HG03378 (cell line): Measurements from ENCODE around the gene ARSA.

Source experiments
- ATAC-seq: cut with Tn5 transposase; IDR thresholded peaks from one replicate; pipeline ENCODE4 v1.9.1; 2021; ENCODE audit warnings: mild to moderate bottlenecking, moderate library complexity; ENCODE audit not compliant: unreplicated experiment

The ARSA gene

DNA sequence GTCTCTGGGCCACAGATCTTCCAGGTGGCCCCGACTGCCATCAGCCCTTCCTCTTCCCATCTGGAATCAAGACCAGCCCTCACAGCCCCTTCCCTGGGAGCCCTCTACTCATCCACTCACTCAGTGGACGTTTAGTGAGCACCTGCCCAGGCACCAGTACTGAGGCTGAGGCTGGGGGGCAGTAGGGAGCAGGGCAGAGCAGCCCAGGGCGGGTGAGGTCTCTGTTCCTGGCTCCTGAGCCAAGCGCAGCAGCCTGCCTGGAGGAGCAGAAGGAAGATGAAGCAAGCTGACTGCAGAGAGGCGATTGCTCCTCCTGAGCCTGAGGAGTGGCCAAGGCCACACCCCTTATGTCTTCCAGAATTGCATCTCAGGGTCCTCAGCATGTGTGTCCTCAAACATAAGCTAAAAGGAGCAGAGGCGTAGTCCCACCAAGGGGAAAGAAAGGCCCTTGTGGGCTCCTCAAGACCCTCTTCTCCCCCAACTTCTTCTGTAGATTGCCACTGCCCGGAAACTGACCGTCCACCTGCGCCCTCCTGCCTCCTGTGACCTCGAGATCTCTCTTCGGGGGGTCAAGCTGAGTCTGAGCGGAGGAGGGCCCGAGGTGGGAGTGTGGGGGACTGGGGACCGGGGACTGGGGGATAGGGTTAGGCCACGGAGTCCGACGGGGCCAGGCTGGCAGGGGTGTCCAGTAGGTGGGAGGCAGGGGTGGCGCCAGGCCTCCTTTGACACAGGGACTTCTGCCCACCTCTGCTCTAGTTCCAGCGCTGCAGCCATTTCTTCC is 21.6 kb downstream of the ARSA start:
- no peak for ATAC-seq

DNA sequence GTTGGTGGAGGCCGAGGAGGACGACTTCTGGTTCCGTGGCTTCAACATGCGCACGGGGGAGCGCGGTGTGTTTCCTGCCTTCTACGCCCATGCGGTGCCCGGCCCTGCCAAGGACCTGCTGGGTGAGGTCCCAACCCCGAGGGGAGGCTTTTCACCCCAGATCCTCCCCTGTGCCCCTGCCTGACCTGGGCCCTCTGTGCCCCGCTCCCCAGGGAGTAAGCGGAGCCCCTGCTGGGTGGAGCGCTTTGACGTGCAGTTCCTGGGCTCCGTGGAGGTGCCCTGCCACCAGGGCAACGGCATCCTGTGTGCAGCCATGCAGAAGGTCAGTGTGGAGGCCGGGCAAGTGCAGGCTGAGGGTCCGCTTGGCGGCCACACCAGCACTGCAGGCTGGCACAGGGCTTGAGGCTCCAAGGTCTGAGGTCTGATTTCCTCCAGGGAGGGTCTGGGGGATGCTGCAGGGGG is 22.3 kb downstream of the ARSA start:
- no peak for ATAC-seq

DNA sequence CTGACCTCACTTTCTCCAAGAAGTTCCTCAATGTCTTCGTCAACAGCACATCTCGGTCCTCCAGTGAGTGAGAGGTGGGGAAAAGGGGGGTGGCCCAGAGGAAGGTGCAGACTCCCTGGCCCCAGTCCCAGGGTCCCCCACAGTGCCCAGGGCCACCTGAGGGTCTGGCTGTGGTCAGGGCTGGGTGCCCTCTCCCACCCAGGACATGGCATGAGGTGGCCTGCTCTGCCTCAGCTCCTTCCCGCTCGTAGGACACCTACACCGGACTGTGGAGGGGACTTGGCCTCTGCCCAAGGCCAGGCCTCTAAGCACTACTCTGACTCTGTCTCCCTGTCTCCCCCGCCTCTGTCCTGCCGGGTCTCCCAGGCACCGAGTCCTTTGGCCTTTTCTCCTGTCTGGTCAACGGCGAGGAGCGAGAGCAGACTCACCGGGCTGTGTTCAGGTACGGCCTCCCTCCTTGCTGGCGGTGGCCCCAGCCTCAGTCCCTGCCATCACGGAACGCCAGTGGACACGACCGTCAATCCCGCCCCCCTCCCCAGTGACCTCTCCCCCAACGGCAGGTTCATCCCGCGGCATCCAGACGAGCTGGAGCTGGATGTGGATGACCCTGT is 22.8 kb downstream of the ARSA start:
- no peak for ATAC-seq

DNA sequence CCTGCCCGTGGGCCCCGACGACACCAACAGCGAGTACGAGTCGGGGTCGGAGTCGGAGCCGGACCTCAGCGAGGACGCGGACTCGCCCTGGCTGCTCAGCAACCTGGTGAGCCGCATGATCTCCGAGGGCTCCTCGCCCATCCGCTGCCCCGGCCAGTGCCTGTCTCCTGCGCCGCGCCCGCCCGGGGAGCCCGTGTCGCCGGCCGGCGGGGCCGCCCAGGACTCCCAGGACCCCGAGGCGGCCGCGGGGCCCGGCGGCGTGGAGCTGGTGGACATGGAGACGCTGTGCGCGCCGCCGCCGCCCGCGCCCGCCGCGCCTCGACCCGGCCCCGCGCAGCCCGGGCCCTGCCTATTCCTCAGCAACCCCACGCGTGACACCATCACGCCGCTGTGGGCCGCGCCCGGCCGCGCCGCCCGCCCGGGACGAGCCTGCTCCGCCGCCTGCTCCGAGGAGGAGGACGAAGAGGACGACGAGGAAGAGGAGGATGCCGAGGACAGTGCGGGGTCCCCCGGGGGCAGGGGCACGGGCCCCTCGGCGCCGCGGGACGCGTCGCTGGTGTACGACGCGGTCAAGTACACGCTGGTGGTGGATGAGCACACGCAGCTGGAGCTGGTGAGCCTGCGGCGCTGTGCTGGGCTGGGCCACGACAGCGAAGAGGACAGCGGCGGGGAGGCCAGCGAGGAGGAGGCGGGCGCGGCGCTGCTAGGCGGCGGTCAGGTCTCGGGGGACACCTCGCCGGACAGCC is 23.5 kb downstream of the ARSA start:
- ATAC-seq = no peak

DNA sequence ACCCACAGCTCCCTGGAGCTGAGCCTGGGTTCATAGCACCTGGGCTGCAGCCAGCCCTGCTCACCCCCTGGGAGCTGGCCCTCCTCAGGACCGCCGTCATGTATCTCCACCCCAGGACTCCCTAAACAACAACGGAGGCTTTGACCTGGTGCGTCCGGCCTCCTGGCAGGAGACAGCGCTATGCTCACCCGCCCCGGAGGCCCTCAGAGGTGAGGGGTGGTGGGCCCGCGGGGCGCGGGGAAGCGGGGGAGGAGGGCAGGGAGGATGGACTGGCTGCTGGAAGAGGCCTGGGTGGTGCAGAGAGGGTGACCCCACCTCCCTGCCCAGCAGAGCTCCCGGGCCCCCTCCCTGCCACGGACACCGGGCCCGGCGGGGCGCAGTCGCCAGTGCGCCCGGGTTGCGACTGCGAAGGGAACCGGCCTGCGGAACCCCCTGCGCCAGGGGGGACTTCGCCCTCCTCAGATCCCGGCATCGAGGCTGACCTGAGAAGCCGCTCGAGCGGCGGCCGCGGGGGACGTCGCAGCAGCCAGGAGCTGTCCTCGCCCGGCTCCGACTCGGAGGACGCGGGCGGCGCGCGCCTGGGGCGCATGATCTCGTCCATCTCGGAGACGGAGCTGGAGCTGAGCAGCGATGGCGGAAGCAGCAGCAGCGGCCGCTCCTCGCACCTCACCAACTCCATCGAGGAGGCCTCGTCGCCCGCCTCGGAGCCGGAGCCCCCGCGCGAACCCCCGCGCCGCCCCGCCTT is 24.3 kb downstream of the ARSA start:
- ATAC-seq = no peak

DNA sequence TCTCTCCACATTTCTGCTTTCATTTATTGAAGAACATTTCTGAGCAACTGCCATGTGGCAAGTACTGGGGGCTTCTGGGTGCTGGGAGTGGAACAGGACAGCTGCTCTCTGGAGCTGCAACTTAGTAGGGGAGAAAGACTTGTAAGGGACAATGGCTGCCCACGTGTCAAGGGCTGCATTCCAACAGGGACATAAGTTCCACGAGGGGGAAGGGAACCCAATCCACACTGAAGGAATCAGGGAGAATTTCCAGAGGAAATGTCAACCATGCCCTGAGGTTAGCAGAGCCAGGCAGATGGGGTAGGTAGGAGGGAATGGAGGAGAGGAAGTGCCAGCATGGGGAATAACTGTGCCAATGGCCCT is 25.6 kb downstream of the ARSA start:
- ATAC-seq = no peak

DNA sequence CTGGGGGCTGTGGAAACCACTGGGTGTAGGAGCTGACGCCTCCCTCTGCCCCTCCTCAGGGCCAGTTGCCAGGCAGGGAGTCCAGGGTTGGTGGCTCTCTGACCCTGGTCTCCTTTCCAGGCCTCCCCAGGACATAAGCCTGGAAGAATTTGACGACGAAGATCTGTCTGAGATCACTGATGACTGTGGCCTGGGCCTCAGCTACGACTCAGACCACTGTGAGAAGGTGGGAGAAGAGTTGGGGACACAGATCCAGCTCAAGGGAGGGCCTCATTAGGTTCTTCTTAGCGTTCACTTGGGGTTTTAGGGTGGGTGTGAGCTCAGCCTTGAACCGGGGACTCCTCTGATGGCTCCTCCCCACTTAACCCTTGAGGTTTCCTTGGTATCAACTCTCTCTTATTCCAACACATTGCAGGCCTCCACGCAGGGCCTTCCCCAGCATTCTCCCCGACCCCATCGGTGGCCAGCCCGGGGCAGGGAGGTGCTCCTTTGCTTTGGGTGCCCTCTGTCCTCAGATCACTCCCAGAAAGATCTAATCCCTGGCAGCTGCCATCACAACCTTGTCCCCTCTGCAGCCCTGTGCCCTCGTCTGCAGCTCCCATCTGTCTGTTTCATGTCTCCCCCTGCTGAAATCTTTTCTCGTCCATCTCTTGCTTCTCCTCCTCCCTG is 26.1 kb downstream of the ARSA start:
- ATAC-seq = no peak

DNA sequence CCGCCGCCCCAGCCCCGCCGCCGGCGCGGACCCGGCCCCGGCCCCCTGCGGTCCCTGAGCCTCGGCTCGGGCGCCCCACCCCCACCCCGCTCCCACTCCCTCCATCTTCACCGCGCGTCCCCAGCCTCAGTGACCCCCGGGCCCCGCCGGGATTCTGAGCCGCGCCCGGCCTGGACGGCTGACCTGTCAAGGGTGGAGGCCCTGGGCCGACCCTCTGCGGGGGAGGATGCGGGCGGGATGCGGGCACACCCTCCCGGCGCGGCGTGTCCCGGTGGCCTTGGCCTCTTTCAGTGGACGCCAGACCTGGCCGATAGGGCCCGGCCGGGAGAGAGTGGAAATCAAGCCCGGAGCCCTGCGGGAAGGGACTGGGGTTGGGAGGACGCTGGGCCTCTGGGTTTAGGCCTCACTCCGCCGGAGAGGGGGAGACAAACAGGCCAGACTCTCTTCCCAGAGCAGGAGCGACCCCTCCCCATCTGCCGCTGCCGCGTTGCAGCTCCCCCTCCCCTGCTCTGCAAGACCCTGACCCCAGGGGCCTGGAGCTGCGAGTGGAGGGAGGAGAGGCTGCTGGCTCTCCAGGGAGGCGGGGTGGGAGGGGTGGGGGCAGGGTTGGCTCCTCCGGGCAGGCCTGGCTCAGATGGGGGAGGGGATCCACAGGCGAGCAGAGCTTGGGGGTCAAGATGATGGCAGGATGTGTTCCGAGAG is 26.8 kb downstream of the ARSA start:
- no peak for ATAC-seq

DNA sequence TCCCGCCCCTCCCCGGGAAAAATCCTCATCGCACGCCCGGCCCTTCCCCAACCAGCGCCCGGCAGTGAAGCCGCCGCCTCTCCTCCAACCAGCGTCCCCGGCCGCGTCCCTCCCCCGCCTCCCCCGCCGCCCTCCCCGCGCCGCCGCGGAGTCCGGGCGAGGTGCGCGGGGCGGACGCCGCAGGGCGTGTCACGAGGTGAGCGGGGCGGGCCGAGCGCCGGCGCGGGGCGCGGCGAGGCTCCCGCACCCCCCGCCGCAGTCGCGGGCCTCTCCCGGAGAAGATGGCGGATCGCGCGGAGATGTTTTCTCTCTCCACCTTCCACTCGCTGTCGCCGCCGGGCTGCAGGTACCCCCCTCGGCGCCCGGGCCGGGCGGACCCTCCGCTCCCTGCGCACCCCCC is 27.4 kb downstream of the ARSA start, which contains the start of gene MAPK8IP2:
MAPK8IP2 (plus strand) TSS at position 256 of the 400 bp plus-strand sequence; CDS start at position 282, 26 bp downstream.
- ATAC-seq = no peak

DNA sequence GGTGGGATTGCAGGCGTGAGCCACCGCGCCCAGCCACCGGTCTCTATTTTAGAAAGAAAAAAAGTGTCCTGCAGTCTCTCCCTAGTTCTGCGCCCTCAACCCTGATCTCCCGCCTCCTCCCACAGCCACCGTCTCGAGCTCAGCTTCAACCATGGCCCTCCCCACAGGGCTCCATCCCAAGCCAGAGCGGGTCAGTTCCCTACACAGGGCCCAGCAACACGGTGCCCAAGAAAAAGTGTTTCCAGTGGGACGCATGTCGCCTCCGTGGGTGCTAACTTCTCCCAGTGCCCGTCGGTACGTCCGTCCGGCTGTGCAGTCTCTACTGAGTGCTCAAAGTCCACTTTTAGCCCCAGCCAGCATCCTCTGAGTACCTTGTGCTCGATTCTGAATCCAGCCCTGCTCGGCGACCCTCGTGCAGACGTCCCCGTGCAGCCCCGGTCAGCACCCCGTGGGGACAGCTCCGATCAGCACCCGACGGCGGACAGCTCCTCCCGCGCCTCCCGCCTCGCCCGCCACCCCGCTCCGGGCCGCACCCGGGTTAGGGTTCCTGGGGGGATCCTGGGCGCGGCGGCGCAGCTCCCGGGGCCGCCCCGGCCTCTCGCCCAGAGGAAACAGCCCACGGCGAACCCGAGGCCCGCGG is 28.0 kb downstream of the ARSA start:
- no peak for ATAC-seq

DNA sequence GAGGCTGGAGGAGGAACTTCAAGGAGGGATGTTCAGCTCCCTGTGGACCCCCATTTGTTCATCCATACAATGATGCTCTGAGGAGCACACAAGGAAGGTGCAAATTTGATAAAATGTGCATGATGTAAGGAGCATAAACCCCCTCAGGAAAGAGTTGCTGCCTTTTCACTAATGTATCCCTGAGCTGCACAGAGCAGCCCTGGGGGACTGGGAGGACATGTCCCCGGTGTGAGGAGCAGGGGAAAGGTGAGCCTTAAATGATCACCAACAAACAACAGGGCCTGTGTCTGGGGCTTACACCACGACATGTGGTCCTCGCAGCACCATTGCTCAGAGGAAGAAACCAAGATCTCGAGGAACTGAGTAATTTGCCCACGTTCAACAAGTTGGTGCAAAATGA is 30.9 kb downstream of the ARSA start:
- no peak for ATAC-seq

DNA sequence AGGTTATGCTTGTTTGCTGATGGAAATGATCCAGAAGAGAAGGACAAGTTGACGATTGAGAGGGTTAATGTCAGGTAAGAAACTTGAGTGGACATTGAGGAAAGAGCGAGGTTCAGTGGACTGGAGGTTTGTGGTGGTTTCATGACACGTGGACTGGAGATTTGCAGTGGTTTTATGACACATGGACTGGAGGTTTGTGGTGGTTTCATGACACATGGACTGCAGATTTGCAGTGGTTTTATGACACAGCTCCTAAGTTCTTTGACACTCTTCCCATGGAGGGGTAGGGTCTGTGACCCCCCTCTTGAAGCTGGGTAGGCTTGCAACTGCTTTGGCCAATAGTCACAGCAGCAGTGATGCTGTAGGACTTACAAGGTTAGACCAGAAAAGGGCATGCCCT is 32.8 kb downstream of the ARSA start:
- ATAC-seq = no peak

DNA sequence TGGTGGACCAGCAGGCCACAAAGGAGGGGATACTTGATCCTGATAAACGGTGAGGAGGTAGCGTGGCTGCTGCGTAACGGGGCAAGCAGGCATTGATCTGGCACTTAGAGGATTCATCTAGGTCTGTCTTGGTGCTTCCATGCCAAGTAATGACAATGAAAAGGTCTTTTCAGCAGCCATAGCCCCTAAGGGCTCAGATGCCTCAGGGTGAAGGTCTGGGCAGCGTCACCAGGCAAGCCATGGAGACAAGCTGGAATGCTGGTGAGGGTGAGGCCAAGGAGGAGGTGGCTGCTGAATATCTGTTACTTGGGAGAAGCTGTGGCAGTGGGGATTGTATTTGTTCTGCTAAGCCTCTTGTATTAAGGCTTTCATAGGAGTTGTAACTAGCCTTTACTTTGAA is 40.5 kb downstream of the ARSA start:
- ATAC-seq = no peak

DNA sequence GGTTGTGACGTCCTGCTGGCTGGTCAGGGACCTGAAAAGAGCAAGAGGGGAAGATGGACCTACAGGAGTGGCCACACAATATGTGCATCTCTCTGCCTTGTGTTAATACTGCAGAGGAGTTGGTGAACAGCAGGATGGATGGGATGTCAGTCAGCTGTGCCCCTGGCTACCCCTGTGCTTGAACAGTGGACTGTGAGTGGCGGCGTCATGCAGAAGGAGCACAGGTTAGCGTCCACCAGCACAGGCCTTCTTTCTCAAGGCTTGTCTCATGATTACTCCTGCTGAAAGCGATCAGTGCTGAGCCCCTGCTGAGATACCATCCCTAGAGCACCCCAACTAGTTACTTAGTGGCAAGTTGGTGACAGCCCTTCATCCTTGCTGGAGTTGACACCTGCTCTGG is 41.5 kb downstream of the ARSA start:
- ATAC-seq = no peak

DNA sequence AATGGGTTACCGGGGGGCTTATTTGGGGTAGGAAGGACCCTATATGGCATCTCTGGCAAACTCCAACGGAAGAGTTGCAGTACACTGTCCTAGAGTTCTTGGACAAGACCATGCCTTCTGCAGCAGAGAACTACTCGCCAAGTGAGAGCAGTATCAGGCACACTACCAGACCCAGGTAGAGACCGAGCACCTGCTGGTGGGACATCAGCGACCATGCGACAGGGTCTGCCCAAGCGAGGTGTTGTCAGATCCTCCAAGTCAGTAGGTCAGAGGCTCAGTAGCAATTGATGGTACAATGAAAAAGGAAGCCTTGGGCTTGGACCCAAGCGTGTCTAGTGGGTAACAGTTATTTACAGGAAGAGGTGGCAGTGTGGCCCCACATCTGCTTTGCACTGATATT is 42.2 kb downstream of the ARSA start:
- ATAC-seq = no peak

DNA sequence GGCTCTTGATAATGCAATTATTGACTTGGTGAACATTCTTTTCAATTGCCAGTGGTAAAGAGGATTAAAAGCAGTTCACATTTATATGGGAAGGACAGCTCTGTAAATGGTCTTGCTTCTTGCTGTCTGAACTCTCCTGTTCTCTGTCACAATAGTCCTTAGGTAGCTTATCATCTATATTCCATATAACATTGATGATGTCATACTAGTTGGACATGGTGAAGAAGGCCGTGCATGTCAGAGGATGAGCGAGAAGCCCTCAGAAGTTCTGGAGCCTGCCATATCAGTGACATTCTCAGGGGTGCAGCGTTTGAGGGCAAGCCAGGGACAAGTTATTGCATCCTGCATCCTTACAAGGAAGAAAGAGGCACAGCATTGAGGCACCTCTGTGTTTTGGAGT is 42.7 kb downstream of the ARSA start:
- ATAC-seq = no peak

DNA sequence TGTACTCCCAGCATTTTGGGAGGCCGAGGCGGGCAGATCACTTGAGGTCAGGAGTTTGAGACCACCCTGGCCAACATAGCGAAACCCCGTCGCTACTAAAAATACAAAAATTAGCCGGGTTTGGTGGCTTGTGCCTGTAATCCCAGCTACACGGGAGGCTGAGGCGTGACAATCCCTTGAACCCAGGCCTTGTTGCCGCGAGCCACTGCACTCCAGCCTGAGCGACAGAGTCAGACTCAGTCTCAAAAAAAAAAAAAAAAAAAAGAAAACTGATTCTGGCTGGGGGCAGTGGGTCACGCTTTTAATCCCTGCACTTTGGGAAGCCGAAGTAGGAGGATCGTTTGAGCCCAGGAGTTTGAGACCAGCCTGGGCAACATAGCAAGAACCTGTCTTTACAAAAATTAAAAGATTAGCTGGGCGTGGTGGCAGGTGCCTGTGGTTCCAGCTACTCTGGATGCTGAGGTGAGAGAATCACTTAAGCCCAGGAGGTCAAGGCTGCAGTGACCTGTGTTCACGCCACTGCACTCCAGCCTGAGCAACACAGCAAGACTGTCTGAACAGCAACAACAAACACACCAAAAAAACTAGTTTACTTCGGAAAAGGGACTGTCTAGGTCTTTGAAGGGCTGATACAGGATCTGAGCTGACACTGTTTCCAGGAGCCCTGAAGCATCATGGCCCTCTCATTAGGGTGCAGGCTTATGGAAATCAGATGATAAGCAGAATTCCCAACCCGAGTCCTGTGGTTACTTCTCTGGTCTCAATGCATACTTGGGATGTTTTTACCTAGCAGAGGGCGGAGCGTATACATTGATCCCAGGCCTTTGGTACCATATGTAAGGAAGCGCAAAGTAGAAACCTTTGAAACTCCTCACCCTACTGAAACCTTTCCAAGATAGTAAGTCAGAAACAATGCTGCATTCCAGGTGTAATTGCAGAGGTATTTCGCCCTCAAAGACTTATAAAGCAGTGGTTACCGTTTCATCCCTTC is 43.6 kb downstream of the ARSA start:
- no peak for ATAC-seq

DNA sequence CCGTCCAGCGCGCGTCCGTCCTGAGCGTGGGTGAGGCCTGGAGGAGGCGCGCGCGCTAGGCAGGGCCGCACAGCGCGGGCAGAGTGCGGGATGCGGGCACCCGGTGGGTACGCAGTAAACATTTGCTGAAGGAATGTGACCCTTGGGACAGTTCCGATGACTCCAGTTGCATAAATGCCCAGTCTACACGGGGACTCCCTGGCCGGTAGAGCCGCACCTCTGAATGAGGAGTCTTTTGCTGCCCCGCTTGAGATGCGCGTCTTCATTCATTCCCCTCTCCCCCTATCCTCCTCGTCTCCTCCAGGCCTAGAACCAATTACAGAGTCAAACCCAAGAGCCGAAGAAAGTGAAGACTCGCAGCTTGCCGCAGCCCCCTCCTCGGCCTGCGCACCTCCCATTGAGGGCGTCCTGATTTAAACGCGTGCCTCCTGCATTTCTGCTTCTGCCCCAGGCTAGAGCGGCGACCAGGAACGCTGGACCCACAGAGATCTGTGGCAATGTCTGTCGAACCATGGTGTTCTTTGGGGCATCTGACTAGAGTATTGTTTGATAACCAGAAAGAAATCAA is 44.6 kb downstream of the ARSA start:
- ATAC-seq = peak; percentile 22
